ENCODE results near the gene FAM174C. TPM values are rescaled to one million over a fixed set of nuclear protein-coding genes. Genes with fewer than 3 reads are reported as not detected.

Gene FAM174C
- total and polyA plus RNA-seq, 2 of the 8 experiments (the other 6 are each of a cell fraction or from before 2014, with no cell fraction given) = 44.5 to 125 TPM

- Histone ChIP-seq H3K9me3 (ENCODE audit: insufficient read depth in 2 of 2, low read depth in 1 of 2, low read length in 1 of 2) (no peaks in the 10 kb centered on the region), H3K9ac (replicated peaks in 1 of 4; ENCODE audit: extremely low read depth in 1 of 4, low read depth in 3 of 4, low read length in 3 of 4) (peak within 1 kb of the TSS; percentile 91 to 100 (median 97)), H4K91ac (replicated peaks; ENCODE audit: insufficient read length, low read length) (peak within 1 kb of the TSS; percentile 96), H3K4ac (replicated peaks; ENCODE audit: insufficient read length, low read depth, low read length) (peak within 1 kb of the TSS; percentile 75), H3K36me3 (ENCODE audit: control insufficient read depth in 2 of 4, insufficient read depth in 4 of 4, low read length in 3 of 4) (peaks cover 33 to 36% (median 34%) of the 10 kb centered on the region in 4 experiments), H3K23ac (ENCODE audit: insufficient read length) (no peak within 1 kb of the TSS), H4K20me1 (replicated peaks in 1 of 2; ENCODE audit: control insufficient read depth in 1 of 2, insufficient read depth in 2 of 2, low read length in 2 of 2) (peaks cover 7 to 24% of the 10 kb centered on the region in 2 experiments), H3K79me1 (ENCODE audit: low read depth, low read length) (peaks cover 17% of the 10 kb centered on the region), H3K4me1 (replicated peaks in 1 of 4; ENCODE audit: control insufficient read depth in 3 of 4, insufficient read depth in 4 of 4, low read length in 3 of 4) (peaks cover 4 to 54% (median 37%) of the 10 kb centered on the region in 4 experiments), H2BK5ac (ENCODE audit: low read depth, low read length) (peak within 1 kb of the TSS; percentile 72), H2BK12ac (ENCODE audit: low read depth, low read length) (peak within 1 kb of the TSS; percentile 84; the same call in 1 of the 2 replicates), H4K8ac (ENCODE audit: extremely low read depth, insufficient read depth, low read length) (peak within 1 kb of the TSS; percentile 99), H2AFZ (ENCODE audit: low read length) (no peak within 1 kb of the TSS), H3K4me2 (ENCODE audit: insufficient read depth in 1 of 2, low read depth in 2 of 2, low read length in 2 of 2) (peak within 1 kb of the TSS; percentile 83 to 99), H3K56ac (replicated peaks; ENCODE audit: insufficient read length, low read depth, low read length) (peak within 1 kb of the TSS; percentile 69), H3K14ac (ENCODE audit: insufficient read length) (no peak within 1 kb of the TSS), H4K5ac (ENCODE audit: insufficient read length, low read depth, low read length) (peak within 1 kb of the TSS; percentile 98), H2BK20ac (ENCODE audit: low read length) (no peak within 1 kb of the TSS), H2AK5ac (ENCODE audit: low read depth, low read length) (peak within 1 kb of the TSS; percentile 68; the same call in 1 of the 2 replicates), H2BK15ac (ENCODE audit: low read length) (peak within 1 kb of the TSS; percentile 88; the same call in 1 of the 2 replicates), H3K4me3 (ENCODE audit: extremely low read depth in 1 of 4, insufficient read depth in 2 of 4, low read depth in 3 of 4, low read length in 4 of 4) (peak within 1 kb of the TSS; percentile 74 to 95 (median 90)), H2BK120ac (replicated peaks; ENCODE audit: low read depth, low read length) (no peak within 1 kb of the TSS), H3K18ac (ENCODE audit: extremely low read depth, low read length) (peak within 1 kb of the TSS; percentile 90), H3K27me3 (replicated peaks in 1 of 4; ENCODE audit: control insufficient read depth in 3 of 4, extremely low read depth in 1 of 4, insufficient read depth in 3 of 4, low read length in 3 of 4) (peaks cover 0 to 10% (median 5%) of the 10 kb centered on the region in 4 experiments; a peak in 4 of 7 replicates), H3K23me2 (ENCODE audit: low read depth, low read length) (peaks cover 22% of the 10 kb centered on the region; the same call in 1 of the 2 replicates), H3K79me2 (ENCODE audit: control insufficient read depth in 1 of 2, insufficient read depth in 2 of 2, low read length in 2 of 2) (peaks cover 5 to 32% of the 10 kb centered on the region in 2 experiments), H3K27ac (ENCODE audit: low read depth, low read length) (peak within 1 kb of the TSS; percentile 98)
- DNase-seq (ENCODE audit: low read depth in 1 of 2, low spot score in 2 of 2) = peak; percentile 94 to 97
- WGBS, 2 experiments (ENCODE audit: extremely low coverage in 1 of 2, insufficient coverage in 1 of 2, insufficient read length in 1 of 2, insufficient replicate concordance in 2 of 2, low coverage in 1 of 2, low lambda C conversion rate in 2 of 2, missing lambda C conversion rate in 1 of 2) = 0% methylated on average over 43 of the region's 50 CpGs; no CpG with 5 or more reads in 1 of the 2 experiments
- ChIA-PET POLR2A (ENCODE audit: partially characterized antibody) (interaction anchor here (0.6 to 19.4 kb wide), 106 partner anchors 7 to 766 kb away, joined by 3 to 456 read pairs (median 5); partner anchors contain the start of genes ABCA7, ARHGAP45, ATP5F1D and BSG), CTCF (ENCODE audit: partially characterized antibody) (interaction anchor here (1.0 to 15.9 kb wide), 3 partner anchors 11 to 137 kb away, joined by 3 to 212 read pairs (median 4); partner anchors contain the start of gene ATP5F1D)
- no peak for FAIRE-seq
- TF ChIP-seq PHF8 (conservative IDR thresholded peaks at IDR 0.05; ENCODE audit: low read depth, low read length) = peak; percentile 93
- TF ChIP-seq MAX (IDR thresholded peaks at IDR 0.05) = no peak
- TF ChIP-seq BACH1 (IDR thresholded peaks at IDR 0.05; ENCODE audit: low read length) = peak; percentile 67; the same call in 1 of the 2 replicates
- peak; percentile 100 for TF ChIP-seq POLR2AphosphoS5 (IDR thresholded peaks at IDR 0.05; ENCODE audit: low read depth, low read length)
- no peak for TF ChIP-seq FOSL1 (IDR thresholded peaks at IDR 0.05; ENCODE audit: insufficient read depth, low read depth, low read length)
- TF ChIP-seq TAF1 (IDR thresholded peaks at IDR 0.05; ENCODE audit: low read depth, low read length) = peak; percentile 99
- peak; percentile 84 for TF ChIP-seq SP1 (IDR thresholded peaks at IDR 0.05; ENCODE audit: low read depth, low read length)
- TF ChIP-seq GTF2F1 (IDR thresholded peaks at IDR 0.05; ENCODE audit: borderline replicate concordance, low read depth, low read length) = peak; percentile 91
- 0 out of 3 replicates have a peak, but pooled peaks of 1 of the 2 experiments have one; percentile 30 for TF ChIP-seq EP300 (IDR thresholded peaks at IDR 0.05; ENCODE audit: borderline replicate concordance in 1 of 2, low read depth in 2 of 2, low read length in 2 of 2)
- TF ChIP-seq TAF7 (optimal IDR thresholded peaks at IDR 0.05; ENCODE audit: borderline replicate concordance, low read depth, low read length) = peak; percentile 98
- TF ChIP-seq POLR2A (IDR thresholded peaks at IDR 0.05; ENCODE audit: control extremely low read depth in 1 of 2, low read depth in 2 of 2, low read length in 2 of 2) = peak; percentile 100
- no peak for TF ChIP-seq RAD21 (IDR thresholded peaks at IDR 0.05 in 1 of 2, conservative IDR thresholded peaks at IDR 0.05 in 1 of 2; ENCODE audit: low read depth in 2 of 2, low read length in 2 of 2)
Observed at GRCh38 chr19:1269065-1269477, 6.3 kb upstream of the FAM174C start, which contains the start of gene CIRBP. Gene CIRBP, plus strand, starts transcription at chr19:1269332. Its CDS starts 1,602 bp downstream, at chr19:1270934.

All from H1 (cell line).